Liver (tissue), 9 donors: ENCODE results near the gene LGALS7. TPM values are rescaled to one million over a fixed set of nuclear protein-coding genes. Genes with fewer than 3 reads are reported as not detected.
"Not testable (repeated sequence)": the region's sequence is repeated elsewhere in the genome, so short reads cannot be mapped to it uniquely, and the experiment has no call there.

Experiments used
- DNase-seq: peaks from one replicate; pipeline ENCODE4 v3.0.0-alpha.2; 2017; ENCODE audit warnings: low spot score
- H3K27ac ChIP-seq, 2 donors: one replicate each; pipeline ENCODE4 v1.7.0; 2013; ENCODE audit warnings: inconsistent platforms in 2 of 2, low read length in 2 of 2, control low read depth in 1 of 2, low read depth in 1 of 2, mild to moderate bottlenecking in 1 of 2
- H3K27me3 ChIP-seq, 4 donors: one replicate each; pipeline versions ENCODE4 v1.6.1 to v1.7.0; 2013; ENCODE audit warnings: low read length in 3 of 4, inconsistent platforms in 1 of 4, mild to moderate bottlenecking in 1 of 4, moderate library complexity in 1 of 4; ENCODE audit not compliant: control insufficient read depth in 4 of 4, insufficient read depth in 4 of 4
- H3K36me3 ChIP-seq, 4 donors: one replicate each; pipeline versions ENCODE4 v1.6.1 to v1.7.0; 2013; ENCODE audit warnings: low read length in 3 of 4, mild to moderate bottlenecking in 3 of 4, low read depth in 1 of 4, moderate library complexity in 1 of 4; ENCODE audit not compliant: control insufficient read depth in 4 of 4, insufficient read depth in 3 of 4
- H3K4me1 ChIP-seq, 4 donors: one replicate each; pipeline versions ENCODE4 v1.6.1 to v1.7.0; 2013; ENCODE audit warnings: low read length in 3 of 4, mild to moderate bottlenecking in 3 of 4, moderate library complexity in 1 of 4; ENCODE audit not compliant: control insufficient read depth in 4 of 4, insufficient read depth in 4 of 4
- H3K4me3 ChIP-seq, 3 donors: one replicate each; pipeline versions ENCODE4 v1.6.1 to v1.7.0; 2013; ENCODE audit warnings: low read length in 3 of 3, control low read depth in 1 of 3, low read depth in 1 of 3, mild to moderate bottlenecking in 1 of 3
- H3K9ac ChIP-seq, 2 donors: one replicate each; pipeline ENCODE4 v1.7.0; 2013; ENCODE audit warnings: low read length in 2 of 2, mild to moderate bottlenecking in 2 of 2, moderate library complexity in 2 of 2, control low read depth in 1 of 2, low read depth in 1 of 2
- H3K9me3 ChIP-seq, 4 donors: one replicate each; pipeline versions ENCODE4 v1.6.1 to v1.7.0; 2013; ENCODE audit warnings: low read length in 3 of 4; ENCODE audit not compliant: control insufficient read depth in 4 of 4
- EGR1 ChIP-seq, 2 donors: IDR thresholded peaks; 2 replicates each; pipeline ENCODE4 v1.6.1; 2016 to 2018; ENCODE audit warnings: antibody characterized with exemption in 2 of 2, low read depth in 2 of 2
- FOXA1 ChIP-seq: IDR thresholded peaks from 2 replicates; pipeline ENCODE4 v1.6.1; 2016; ENCODE audit warnings: antibody characterized with exemption
- FOXA2 ChIP-seq: IDR thresholded peaks from 2 replicates; pipeline ENCODE4 v1.6.1; 2016; ENCODE audit warnings: antibody characterized with exemption
- GABPA ChIP-seq, 2 donors: IDR thresholded peaks in 1 of 2; conservative IDR thresholded peaks in 1 of 2; 2 replicates each; pipeline ENCODE4 v1.6.1; 2016; ENCODE audit warnings: antibody characterized with exemption in 2 of 2, mild to moderate bottlenecking in 1 of 2, moderate library complexity in 1 of 2
- HNF4A ChIP-seq, 2 donors: conservative IDR thresholded peaks; 2 replicates each; pipeline ENCODE4 v1.6.1; 2016; ENCODE audit warnings: antibody characterized with exemption in 2 of 2, mild to moderate bottlenecking in 2 of 2
- HNF4G ChIP-seq: IDR thresholded peaks from 2 replicates; pipeline ENCODE4 v1.6.1; 2016; ENCODE audit warnings: antibody characterized with exemption
- JUND ChIP-seq, 2 donors: IDR thresholded peaks; 2 replicates each; pipeline ENCODE4 v1.6.1; 2016; ENCODE audit warnings: antibody characterized with exemption in 2 of 2
- RAD21 ChIP-seq, 2 donors: IDR thresholded peaks; 2 replicates each; pipeline ENCODE4 v1.6.1; 2016; ENCODE audit warnings: antibody characterized with exemption in 2 of 2, mild to moderate bottlenecking in 2 of 2
- RXRA ChIP-seq, 2 donors: IDR thresholded peaks; 2 replicates each; pipeline ENCODE4 v1.6.1; 2017 to 2018; ENCODE audit warnings: antibody characterized with exemption in 2 of 2, mild to moderate bottlenecking in 1 of 2
- SP1 ChIP-seq: IDR thresholded peaks from 2 replicates; pipeline ENCODE4 v1.6.1; 2018; ENCODE audit warnings: antibody characterized with exemption, mild to moderate bottlenecking
- TAF1 ChIP-seq: conservative IDR thresholded peaks from 2 replicates; pipeline ENCODE4 v1.6.1; 2016; ENCODE audit warnings: antibody characterized with exemption, mild to moderate bottlenecking
- YY1 ChIP-seq: IDR thresholded peaks from 2 replicates; pipeline ENCODE4 v1.6.1; 2016; ENCODE audit warnings: antibody characterized with exemption, mild to moderate bottlenecking
- WGBS: extraction: QIAGEN DNeasy Blood & Tissue Kit; methylation state at CpG from one replicate; pipeline ENCODE4 v1.1.7; 2013; 5-methylcytosine and 5-hydroxymethylcytosine counted together
- polyA plus RNA-seq, 2 donors: library from polyadenylated mRNA; stranded (reverse) in 1 of 2; unstranded in 1 of 2; fragments of 200-250 nt in 1 of 2; fragments of >200 nt in 1 of 2; fragmentation: Nextera tagmentation in 1 of 2; extraction: Ambion mirVana in 1 of 2; gene quantifications; one replicate each; pipeline versions ENCODE4 v1.2.1 to v1.2.3, GENCODE V29; 2013 to 2015
- total RNA-seq, 2 donors: library from RNA; depleted of rRNA; stranded (reverse); fragments of >200 nt; gene quantifications; one replicate each; pipeline ENCODE4 v1.2.3, GENCODE V29; 2014
- TF ChIP-seq, protein P1 (sequence below): IDR thresholded peaks from 2 replicates; pipeline ENCODE4 v1.6.1; 2016; ENCODE audit warnings: antibody characterized with exemption, mild to moderate bottlenecking
- TF ChIP-seq, protein P2 (sequence below): fragments of 150-350 bp; IDR thresholded peaks from 2 replicates; pipeline ENCODE4 v1.5.1; 2017; ENCODE audit warnings: improper control_type of control experiment, low read depth, low read length; ENCODE audit not compliant: missing input control
- TF ChIP-seq, protein P3 (sequence below): IDR thresholded peaks from 2 replicates; pipeline ENCODE4 v1.6.1; 2016; ENCODE audit warnings: antibody characterized with exemption
- TF ChIP-seq, protein P4 (sequence below): IDR thresholded peaks from 2 replicates; pipeline ENCODE4 v1.6.1; 2016; ENCODE audit warnings: antibody characterized with exemption
- donor health status: healthy.
- donor health status: healthy.
- donor health status: healthy.
- donor health status: healthy.
- donor health status: healthy.

The LGALS7 gene
- total and polyA plus RNA-seq, 4 donors, result not detected

DNA sequence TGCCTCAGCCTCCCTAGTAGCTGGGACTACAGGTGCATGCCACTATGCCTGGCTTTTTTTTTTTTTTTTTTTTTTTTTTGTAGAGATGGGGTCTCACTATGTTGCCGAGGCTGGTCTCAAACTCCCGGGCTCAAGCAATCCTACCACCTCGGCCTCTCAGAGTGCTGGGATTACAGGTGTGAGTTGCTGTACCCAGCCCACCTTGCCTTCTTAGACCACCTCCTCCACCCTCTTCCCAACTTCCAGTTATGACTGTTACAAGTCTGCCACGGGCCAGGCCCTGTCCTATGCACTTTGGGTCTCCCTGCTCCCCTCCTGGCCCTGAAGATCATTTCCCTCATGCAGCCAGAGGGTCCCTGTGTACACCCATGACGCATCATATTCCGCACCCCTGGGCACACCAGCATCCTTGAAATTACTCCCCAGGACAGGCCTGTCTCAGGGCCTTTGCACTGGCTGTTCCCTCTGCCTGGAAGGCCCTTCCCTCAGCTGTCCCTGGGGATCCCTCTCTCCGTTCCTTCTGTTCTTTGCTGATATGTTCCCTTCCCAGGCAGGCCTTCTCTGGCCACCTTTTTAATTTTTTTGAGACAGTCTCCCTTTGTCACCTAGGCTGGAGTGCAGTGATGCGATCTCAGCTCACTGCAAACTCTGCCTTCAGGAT is 36.4 kb upstream of the LGALS7 start:
- no peaks in the 10 kb centered on the region for H3K36me3 ChIP-seq
- H3K9me3 ChIP-seq, result no peaks in the 10 kb centered on the region
- no peak overlapping the region for H3K9ac ChIP-seq
- WGBS, result 94% methylated on average over 8 of the region's 8 CpGs
- H3K27ac ChIP-seq, result no peak overlapping the region
- no peak for TF ChIP-seq RAD21 (IDR thresholded peaks at IDR 0.05)
- H3K4me3 ChIP-seq, result no peak overlapping the region
- H3K27me3 ChIP-seq, result no peaks in the 10 kb centered on the region
- peaks cover 4 to 18% (median 13%) of the 10 kb centered on the region in 4 donors for H3K4me1 ChIP-seq
- DNase-seq, result no peak

DNA sequence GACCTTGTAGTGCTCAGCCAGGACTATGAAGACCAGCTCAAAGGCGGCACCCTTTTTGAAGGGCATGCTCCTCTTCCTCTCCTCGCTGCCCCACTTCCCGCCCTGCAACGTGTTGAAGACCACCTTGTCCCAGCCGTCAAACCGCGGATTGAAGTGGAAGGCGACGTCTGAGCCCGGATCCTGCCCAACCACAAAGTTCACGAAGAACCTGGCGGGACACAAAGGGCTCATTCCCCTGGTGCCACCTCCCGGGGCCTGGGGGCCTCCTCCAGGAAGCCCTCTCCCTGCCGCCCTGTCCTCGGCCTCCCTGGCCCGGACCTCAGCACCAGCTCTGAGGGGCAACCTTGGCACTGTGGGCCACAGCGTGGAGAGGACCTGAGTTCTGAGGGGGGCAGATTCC is 35.4 kb upstream of the LGALS7 start:
- Histone ChIP-seq H3K27ac (no peak overlapping the region), H3K4me1 (peaks cover 4 to 18% (median 13%) of the 10 kb centered on the region in 4 donors), H3K36me3 (no peaks in the 10 kb centered on the region), H3K9ac (no peak overlapping the region), H3K9me3 (no peaks in the 10 kb centered on the region), H3K27me3 (no peaks in the 10 kb centered on the region), H3K4me3 (no peak overlapping the region)
- 94% methylated on average over 17 of the region's 17 CpGs for WGBS
- no peak for DNase-seq
- TF ChIP-seq EGR1 (IDR thresholded peaks at IDR 0.05; ENCODE audit: low read depth in 2 of 2) (no peak), SP1 (no peak), FOXA1 (no peak), JUND (IDR thresholded peaks at IDR 0.05) (no peak), TAF1 (no peak), RXRA (IDR thresholded peaks at IDR 0.05) (no peak), GABPA (IDR thresholded peaks at IDR 0.05 in 1 of 2, conservative IDR thresholded peaks at IDR 0.05 in 1 of 2) (no peak)

DNA sequence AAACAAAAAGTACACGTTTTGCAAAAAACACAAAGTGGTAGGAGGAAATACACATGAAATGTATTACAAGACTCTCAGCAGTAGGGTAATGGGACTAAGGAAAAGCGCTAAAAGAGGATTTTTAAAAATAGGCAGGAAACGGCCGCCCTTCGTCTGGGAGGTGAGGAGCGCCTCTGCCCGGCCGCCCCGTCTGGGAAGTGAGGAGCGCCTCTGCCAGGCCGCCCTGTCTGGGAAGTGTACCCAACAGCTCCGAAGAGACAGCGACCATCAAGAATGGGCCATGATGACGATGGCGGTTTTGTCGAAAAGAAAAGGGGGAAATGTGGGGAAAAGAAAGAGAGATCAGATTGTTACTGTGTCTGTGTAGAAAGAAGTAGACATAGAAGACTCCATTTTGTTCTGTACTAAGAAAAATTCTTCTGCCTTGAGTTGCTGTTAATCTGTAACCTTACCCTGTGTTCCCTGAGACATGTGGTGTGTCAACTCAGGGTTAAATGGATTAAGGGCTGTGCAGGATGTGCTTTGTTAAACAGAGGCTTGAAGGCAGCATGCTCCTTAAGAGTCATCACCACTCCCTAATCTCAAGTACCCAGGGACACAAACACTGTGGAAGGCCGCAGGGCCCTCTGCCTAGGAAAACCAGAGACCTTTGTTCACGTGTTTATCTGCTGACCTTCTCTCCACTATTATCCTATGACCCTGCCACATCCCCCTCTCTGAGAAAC is 34.2 kb upstream of the LGALS7 start:
- WGBS, result 82% methylated on average over 14 of the region's 18 CpGs
- H3K27me3 ChIP-seq, H3K27ac ChIP-seq, DNase-seq, H3K36me3 ChIP-seq, H3K9me3 ChIP-seq, H3K4me3 ChIP-seq, H3K9ac ChIP-seq, H3K4me1 ChIP-seq: not testable (repeated sequence)

DNA sequence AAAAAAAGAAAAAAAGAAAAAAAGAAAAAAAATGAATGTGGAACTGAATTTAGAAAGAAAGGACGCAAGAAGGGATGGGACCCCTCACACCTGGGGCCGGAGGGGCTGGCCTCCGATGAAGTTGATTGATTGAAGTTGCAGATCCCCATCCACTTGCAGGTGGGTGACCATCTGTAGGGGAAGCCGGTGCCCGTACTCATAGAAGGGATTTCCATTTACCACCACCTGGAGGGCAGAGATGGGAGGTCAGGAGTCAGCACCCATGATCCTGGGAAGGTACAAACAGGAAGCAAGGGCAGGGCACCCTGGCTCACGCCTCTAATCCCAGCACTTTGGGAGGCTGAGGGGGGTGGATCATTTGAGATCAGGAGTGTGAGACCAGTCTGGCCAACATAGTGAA is 33.1 kb upstream of the LGALS7 start:
- H3K4me3 ChIP-seq, result no peak overlapping the region
- no peak for DNase-seq
- H3K9ac ChIP-seq, result no peak overlapping the region
- whole genome bisulfite sequencing, result 94% methylated on average over 6 of the region's 6 CpGs
- H3K27ac ChIP-seq, result no peak overlapping the region
- no peaks in the 10 kb centered on the region for H3K27me3 ChIP-seq
- H3K4me1 ChIP-seq, result no peaks in the 10 kb centered on the region
- H3K36me3 ChIP-seq, result peaks cover 3 to 11% (median 6%) of the 10 kb centered on the region in 4 donors
- no peaks in the 10 kb centered on the region for H3K9me3 ChIP-seq
- no peak for TF ChIP-seq YY1
- TF ChIP-seq, protein P1, sequence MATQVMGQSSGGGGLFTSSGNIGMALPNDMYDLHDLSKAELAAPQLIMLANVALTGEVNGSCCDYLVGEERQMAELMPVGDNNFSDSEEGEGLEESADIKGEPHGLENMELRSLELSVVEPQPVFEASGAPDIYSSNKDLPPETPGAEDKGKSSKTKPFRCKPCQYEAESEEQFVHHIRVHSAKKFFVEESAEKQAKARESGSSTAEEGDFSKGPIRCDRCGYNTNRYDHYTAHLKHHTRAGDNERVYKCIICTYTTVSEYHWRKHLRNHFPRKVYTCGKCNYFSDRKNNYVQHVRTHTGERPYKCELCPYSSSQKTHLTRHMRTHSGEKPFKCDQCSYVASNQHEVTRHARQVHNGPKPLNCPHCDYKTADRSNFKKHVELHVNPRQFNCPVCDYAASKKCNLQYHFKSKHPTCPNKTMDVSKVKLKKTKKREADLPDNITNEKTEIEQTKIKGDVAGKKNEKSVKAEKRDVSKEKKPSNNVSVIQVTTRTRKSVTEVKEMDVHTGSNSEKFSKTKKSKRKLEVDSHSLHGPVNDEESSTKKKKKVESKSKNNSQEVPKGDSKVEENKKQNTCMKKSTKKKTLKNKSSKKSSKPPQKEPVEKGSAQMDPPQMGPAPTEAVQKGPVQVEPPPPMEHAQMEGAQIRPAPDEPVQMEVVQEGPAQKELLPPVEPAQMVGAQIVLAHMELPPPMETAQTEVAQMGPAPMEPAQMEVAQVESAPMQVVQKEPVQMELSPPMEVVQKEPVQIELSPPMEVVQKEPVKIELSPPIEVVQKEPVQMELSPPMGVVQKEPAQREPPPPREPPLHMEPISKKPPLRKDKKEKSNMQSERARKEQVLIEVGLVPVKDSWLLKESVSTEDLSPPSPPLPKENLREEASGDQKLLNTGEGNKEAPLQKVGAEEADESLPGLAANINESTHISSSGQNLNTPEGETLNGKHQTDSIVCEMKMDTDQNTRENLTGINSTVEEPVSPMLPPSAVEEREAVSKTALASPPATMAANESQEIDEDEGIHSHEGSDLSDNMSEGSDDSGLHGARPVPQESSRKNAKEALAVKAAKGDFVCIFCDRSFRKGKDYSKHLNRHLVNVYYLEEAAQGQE, result no peak
- TF ChIP-seq HNF4G, result no peak
- TF ChIP-seq, protein P2, sequence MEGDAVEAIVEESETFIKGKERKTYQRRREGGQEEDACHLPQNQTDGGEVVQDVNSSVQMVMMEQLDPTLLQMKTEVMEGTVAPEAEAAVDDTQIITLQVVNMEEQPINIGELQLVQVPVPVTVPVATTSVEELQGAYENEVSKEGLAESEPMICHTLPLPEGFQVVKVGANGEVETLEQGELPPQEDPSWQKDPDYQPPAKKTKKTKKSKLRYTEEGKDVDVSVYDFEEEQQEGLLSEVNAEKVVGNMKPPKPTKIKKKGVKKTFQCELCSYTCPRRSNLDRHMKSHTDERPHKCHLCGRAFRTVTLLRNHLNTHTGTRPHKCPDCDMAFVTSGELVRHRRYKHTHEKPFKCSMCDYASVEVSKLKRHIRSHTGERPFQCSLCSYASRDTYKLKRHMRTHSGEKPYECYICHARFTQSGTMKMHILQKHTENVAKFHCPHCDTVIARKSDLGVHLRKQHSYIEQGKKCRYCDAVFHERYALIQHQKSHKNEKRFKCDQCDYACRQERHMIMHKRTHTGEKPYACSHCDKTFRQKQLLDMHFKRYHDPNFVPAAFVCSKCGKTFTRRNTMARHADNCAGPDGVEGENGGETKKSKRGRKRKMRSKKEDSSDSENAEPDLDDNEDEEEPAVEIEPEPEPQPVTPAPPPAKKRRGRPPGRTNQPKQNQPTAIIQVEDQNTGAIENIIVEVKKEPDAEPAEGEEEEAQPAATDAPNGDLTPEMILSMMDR, result no peak
- TF ChIP-seq HNF4A (conservative IDR thresholded peaks at IDR 0.05), result no peak
- no peak for TF ChIP-seq GABPA (IDR thresholded peaks at IDR 0.05 in 1 of 2, conservative IDR thresholded peaks at IDR 0.05 in 1 of 2)
- no peak for TF ChIP-seq SP1
- no peak for TF ChIP-seq JUND (IDR thresholded peaks at IDR 0.05)
- TF ChIP-seq TAF1, result no peak
- TF ChIP-seq RAD21 (IDR thresholded peaks at IDR 0.05), result no peak
- TF ChIP-seq, protein P3, sequence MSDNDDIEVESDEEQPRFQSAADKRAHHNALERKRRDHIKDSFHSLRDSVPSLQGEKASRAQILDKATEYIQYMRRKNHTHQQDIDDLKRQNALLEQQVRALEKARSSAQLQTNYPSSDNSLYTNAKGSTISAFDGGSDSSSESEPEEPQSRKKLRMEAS, result no peak
- TF ChIP-seq EGR1 (IDR thresholded peaks at IDR 0.05; ENCODE audit: low read depth in 2 of 2), result no peak
- TF ChIP-seq FOXA2, result no peak
- TF ChIP-seq, protein P4, sequence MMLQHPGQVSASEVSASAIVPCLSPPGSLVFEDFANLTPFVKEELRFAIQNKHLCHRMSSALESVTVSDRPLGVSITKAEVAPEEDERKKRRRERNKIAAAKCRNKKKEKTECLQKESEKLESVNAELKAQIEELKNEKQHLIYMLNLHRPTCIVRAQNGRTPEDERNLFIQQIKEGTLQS, result no peak
